Neuron (in vitro differentiated cells): ENCODE results near the gene ARHGEF4.

Source experiments
- H2AFZ ChIP-seq: one replicate; pipeline ENCODE4 v1.6.1; 2013; ENCODE audit warnings: low read depth, mild to moderate bottlenecking, inconsistent platforms, low read length, moderate library complexity
- H3K27me3 ChIP-seq: one replicate; pipeline ENCODE4 v1.6.1; 2013; ENCODE audit warnings: low read length; ENCODE audit not compliant: insufficient read depth
- H3K36me3 ChIP-seq: one replicate; pipeline ENCODE4 v1.6.1; 2013; ENCODE audit warnings: low read length; ENCODE audit not compliant: insufficient read depth
- H3K4me1 ChIP-seq: one replicate; pipeline ENCODE4 v1.6.1; 2013; ENCODE audit warnings: low read length; ENCODE audit not compliant: insufficient read depth
- H3K4me3 ChIP-seq: 2 replicates; pipeline ENCODE4 v1.5.1; 2013; ENCODE audit warnings: mild to moderate bottlenecking, low read length, moderate library complexity
- H3K9me3 ChIP-seq: one replicate; pipeline ENCODE4 v1.6.1; 2013; ENCODE audit warnings: low read length

Gene ARHGEF4

GRCh38 chr2:131032393-131032836, 195.7 kb downstream of the ARHGEF4 start:
- Histone ChIP-seq H3K36me3 (no peaks in the 10 kb centered on the region), H3K4me1 (peaks cover 13% of the 10 kb centered on the region), H2AFZ (no peak overlapping the region), H3K27me3 (peaks cover 23% of the 10 kb centered on the region), H3K9me3 (peaks cover 8% of the 10 kb centered on the region), H3K4me3 (no peak overlapping the region)

DNA sequence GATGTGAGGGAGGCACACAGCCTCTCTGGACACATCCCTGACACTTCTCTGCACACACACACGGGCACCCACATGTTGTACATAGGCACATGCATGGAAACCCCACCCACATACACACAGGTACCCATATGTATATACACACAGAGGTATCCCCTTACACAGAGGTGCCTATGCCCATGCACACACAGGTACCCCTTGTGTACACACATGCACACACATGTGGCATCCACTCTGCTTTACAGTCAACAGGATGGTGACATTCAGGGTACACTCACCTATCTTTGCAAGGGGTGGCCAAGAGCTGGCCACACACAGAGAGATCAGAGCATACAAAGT, 197.0 kb downstream of the ARHGEF4 start:
- H3K36me3 ChIP-seq: no peaks in the 10 kb centered on the region
- H3K4me3 ChIP-seq: no peak overlapping the region
- H3K9me3 ChIP-seq: no peaks in the 10 kb centered on the region
- H3K27me3 ChIP-seq: peaks cover 23% of the 10 kb centered on the region
- no peak overlapping the region for H2AFZ ChIP-seq
- peaks cover 13% of the 10 kb centered on the region for H3K4me1 ChIP-seq

GRCh38 chr2:131034122-131035051, 197.7 kb downstream of the ARHGEF4 start:
- peak overlapping the region; percentile 93 for H2AFZ ChIP-seq
- H3K36me3 ChIP-seq: no peaks in the 10 kb centered on the region
- H3K4me1 ChIP-seq: peaks cover 13% of the 10 kb centered on the region
- no peaks in the 10 kb centered on the region for H3K9me3 ChIP-seq
- peaks cover 23% of the 10 kb centered on the region for H3K27me3 ChIP-seq
- peak overlapping the region; percentile 52 for H3K4me3 ChIP-seq

- peaks cover 13% of the 10 kb centered on the region for H3K4me1 ChIP-seq
- H3K27me3 ChIP-seq: peaks cover 23% of the 10 kb centered on the region
- H2AFZ ChIP-seq: peak overlapping the region; percentile 17
- peak overlapping the region; percentile 52 for H3K4me3 ChIP-seq
- H3K9me3 ChIP-seq: no peaks in the 10 kb centered on the region
- no peaks in the 10 kb centered on the region for H3K36me3 ChIP-seq
Observed at GRCh38 chr2:131035112-131035825, 198.6 kb downstream of the ARHGEF4 start.

GRCh38 chr2:131035826-131036231, 199.1 kb downstream of the ARHGEF4 start:
- H3K9me3 ChIP-seq: no peaks in the 10 kb centered on the region
- peaks cover 13% of the 10 kb centered on the region for H3K4me1 ChIP-seq
- H3K4me3 ChIP-seq: peak overlapping the region; percentile 52
- H3K36me3 ChIP-seq: no peaks in the 10 kb centered on the region
- no peak overlapping the region for H2AFZ ChIP-seq
- peaks cover 23% of the 10 kb centered on the region for H3K27me3 ChIP-seq

DNA sequence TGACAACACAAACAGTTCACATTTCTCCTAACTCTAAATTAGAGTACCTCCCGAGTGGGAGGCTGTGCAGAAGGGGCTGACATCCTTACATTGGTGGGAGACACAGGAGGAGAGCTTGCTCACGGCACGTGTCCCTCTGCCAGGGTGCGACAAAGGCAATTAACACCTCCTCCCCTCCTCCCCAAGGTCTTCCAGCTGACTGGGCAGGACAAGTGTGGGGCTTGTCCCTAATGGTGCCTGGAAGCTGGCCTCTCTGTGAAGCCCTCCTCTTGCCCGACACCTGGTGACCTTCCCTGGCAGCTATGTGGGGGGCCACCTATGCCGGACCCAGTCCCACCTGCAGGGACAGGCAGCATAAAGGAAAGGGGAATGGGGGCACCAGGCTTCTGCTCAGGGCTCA, 199.6 kb downstream of the ARHGEF4 start:
- Histone ChIP-seq H3K27me3 (peaks cover 21% of the 10 kb centered on the region), H3K36me3 (no peaks in the 10 kb centered on the region), H3K4me3 (no peak overlapping the region), H2AFZ (no peak overlapping the region), H3K9me3 (no peaks in the 10 kb centered on the region), H3K4me1 (peaks cover 13% of the 10 kb centered on the region)

- H3K27me3 ChIP-seq: peaks cover 17% of the 10 kb centered on the region
- peaks cover 13% of the 10 kb centered on the region for H3K4me1 ChIP-seq
- no peaks in the 10 kb centered on the region for H3K9me3 ChIP-seq
- H3K4me3 ChIP-seq: no peak overlapping the region
- no peak overlapping the region for H2AFZ ChIP-seq
- no peaks in the 10 kb centered on the region for H3K36me3 ChIP-seq
Observed at GRCh38 chr2:131036696-131037397, 200.1 kb downstream of the ARHGEF4 start.

GRCh38 chr2:131037398-131038257, 200.9 kb downstream of the ARHGEF4 start:
- H3K9me3 ChIP-seq: no peaks in the 10 kb centered on the region
- H3K4me1 ChIP-seq: peaks cover 13% of the 10 kb centered on the region
- peaks cover 11% of the 10 kb centered on the region for H3K27me3 ChIP-seq
- H3K36me3 ChIP-seq: no peaks in the 10 kb centered on the region
- H2AFZ ChIP-seq: no peak overlapping the region
- H3K4me3 ChIP-seq: no peak overlapping the region

GRCh38 chr2:131038258-131039100, 201.8 kb downstream of the ARHGEF4 start:
- Histone ChIP-seq H3K9me3 (no peaks in the 10 kb centered on the region), H3K36me3 (no peaks in the 10 kb centered on the region), H3K27me3 (peaks cover 5% of the 10 kb centered on the region)

GRCh38 chr2:131039101-131039440, 202.4 kb downstream of the ARHGEF4 start:
- Histone ChIP-seq H3K4me3 (no peak overlapping the region), H3K9me3 (no peaks in the 10 kb centered on the region), H3K27me3 (no peaks in the 10 kb centered on the region), H3K36me3 (no peaks in the 10 kb centered on the region), H3K4me1 (peaks cover 9% of the 10 kb centered on the region), H2AFZ (no peak overlapping the region)

More at GRCh38 chr2:131038258-131039100, 201.8 kb downstream of the ARHGEF4 start:
- no peak overlapping the region for H2AFZ ChIP-seq
- no peak overlapping the region for H3K4me3 ChIP-seq
- peaks cover 13% of the 10 kb centered on the region for H3K4me1 ChIP-seq

GRCh38 chr2:131039535-131039907, 202.8 kb downstream of the ARHGEF4 start:
- Histone ChIP-seq H2AFZ (no peak overlapping the region), H3K4me1 (peaks cover 6% of the 10 kb centered on the region), H3K36me3 (no peaks in the 10 kb centered on the region), H3K4me3 (no peak overlapping the region), H3K27me3 (no peaks in the 10 kb centered on the region), H3K9me3 (no peaks in the 10 kb centered on the region)
